K562 (cell line): ENCODE measurements around the gene CNTD1. TPM values are rescaled to one million over a fixed set of nuclear protein-coding genes. Genes with fewer than 3 reads are reported as not detected.

Experiments used
- BDP1 ChIP-seq: IDR thresholded peaks from 3 replicates; pipeline ENCODE4 v1.6.1; 2011; ENCODE audit not compliant: insufficient read length, insufficient read depth
- CREB3L1 ChIP-seq: fragments of 450-650 bp; IDR thresholded peaks from 2 replicates; pipeline ENCODE4 v1.6.1; 2014; ENCODE audit warnings: low read depth, mild to moderate bottlenecking, moderate library complexity, borderline replicate concordance
- E2F4 ChIP-seq: sonication (generic); formaldehyde crosslinking; IDR thresholded peaks from 2 replicates; pipeline ENCODE4 v1.8.0; 2022; ENCODE audit warnings: mild to moderate bottlenecking, low read depth, missing genetic modification reagents
- ESRRA ChIP-seq: fragments of 450-650 bp; IDR thresholded peaks from 2 replicates; pipeline ENCODE4 v1.6.1; 2014; ENCODE audit warnings: low read depth, mild to moderate bottlenecking, moderate library complexity, borderline replicate concordance
- GTF2F1 ChIP-seq: IDR thresholded peaks from 2 replicates; pipeline ENCODE4 v1.6.1; 2011; ENCODE audit warnings: low read depth, low read length, improper control_type of control experiment
- HDAC3 ChIP-seq: fragments of 450-650 bp; IDR thresholded peaks from 2 replicates; pipeline ENCODE4 v1.6.1; 2018; ENCODE audit warnings: borderline replicate concordance, mild to moderate bottlenecking, moderate library complexity; ENCODE audit not compliant: partially characterized antibody
- ILK ChIP-seq: fragments of 450-650 bp; IDR thresholded peaks from 2 replicates; pipeline ENCODE4 v1.6.1; 2016; ENCODE audit warnings: missing genetic modification characterization, low read depth, mild to moderate bottlenecking, missing compliant biosample characterization, moderate library complexity, borderline replicate concordance
- MAZ ChIP-seq, 2 experiments: fragments of 450-650 bp in 1 of 2; sonication (generic) in 1 of 2; formaldehyde crosslinking; IDR thresholded peaks in 1 of 2; conservative IDR thresholded peaks in 1 of 2; 2 replicates each; pipeline versions ENCODE4 v1.4.0 to v1.5.0; 2020; ENCODE audit warnings: mild to moderate bottlenecking in 1 of 2, missing genetic modification reagents in 1 of 2
- RBM34 ChIP-seq: fragments of 200-400 bp; formaldehyde crosslinking; IDR thresholded peaks from 2 replicates; pipeline ENCODE4 v1.6.1; 2018; ENCODE audit warnings: low read length, borderline replicate concordance; ENCODE audit not compliant: insufficient read depth
- SIN3A ChIP-seq, 2 experiments: fragments of 150-350 bp in 1 of 2; IDR thresholded peaks; 2 replicates each; pipeline ENCODE4 v1.6.1; 2011 to 2016; ENCODE audit warnings: borderline replicate concordance in 2 of 2, low read depth in 2 of 2, low read length in 2 of 2, mild to moderate bottlenecking in 2 of 2, moderate library complexity in 2 of 2; ENCODE audit not compliant: control insufficient read depth in 1 of 2
- STAT6 ChIP-seq: sonication (generic); formaldehyde crosslinking; IDR thresholded peaks from 2 replicates; pipeline ENCODE4 v1.8.1; 2023; ENCODE audit warnings: mild to moderate bottlenecking, missing genetic modification reagents
- SUPT5H ChIP-seq: fragments of 450-650 bp; IDR thresholded peaks from 2 replicates; pipeline ENCODE4 v1.6.1; 2016
- YY1 ChIP-seq, 3 experiments: IDR thresholded peaks; 2 replicates each; pipeline ENCODE4 v1.6.1; 2011; ENCODE audit warnings: low read length in 2 of 3, mild to moderate bottlenecking in 2 of 3, moderate library complexity in 2 of 3, borderline replicate concordance in 1 of 3, control low read depth in 1 of 3, low read depth in 1 of 3; ENCODE audit not compliant: insufficient read depth in 3 of 3, insufficient replicate concordance in 2 of 3, control insufficient read depth in 1 of 3, insufficient read length in 1 of 3; ENCODE audit errors: extremely low read depth in 1 of 3
- ZNF121 ChIP-seq: sonication (generic); formaldehyde crosslinking; conservative IDR thresholded peaks from 2 replicates; pipeline ENCODE4 v1.8.0; 2022; ENCODE audit warnings: missing genetic modification reagents
- ZNF165 ChIP-seq: fragments of 250-450 bp; sonication (Bioruptor Pico); IDR thresholded peaks from 2 replicates; pipeline ENCODE4 v1.4.0; 2020; ENCODE audit warnings: borderline replicate concordance
- ZNF586 ChIP-seq: fragments of 450-650 bp; formaldehyde crosslinking; conservative IDR thresholded peaks from 2 replicates; pipeline ENCODE4 v1.4.0; 2020; ENCODE audit warnings: mild to moderate bottlenecking, moderate library complexity
- ZNF75A ChIP-seq: fragments of 450-650 bp; formaldehyde crosslinking; IDR thresholded peaks from 2 replicates; pipeline ENCODE4 v1.4.0; 2020; ENCODE audit warnings: mild to moderate bottlenecking
- polyA plus RNA-seq, 8 experiments: library from polyadenylated mRNA; depleted of rRNA in 4 of 8; stranded (reverse) in 5 of 8; unstranded in 3 of 8; fragments of >200 nt; fragmentation: Nextera tagmentation in 2 of 8; fragmentation: Illumina TruSeq in 1 of 8; extraction: Ambion mirVana in 2 of 8; extraction: Trizol in 1 of 8; gene quantifications; 2 replicates each; pipeline versions ENCODE4 v1.2.1 to v1.2.3, GENCODE V29; 2011 to 2014; ENCODE audit warnings: inconsistent platforms in 1 of 8, missing spikeins in 1 of 8
- total RNA-seq, 7 experiments: library from RNA; depleted of rRNA in 6 of 7; stranded (reverse); fragments of >200 nt in 6 of 7; fragmentation: Illumina TruSeq in 2 of 7; extraction: Trizol in 2 of 7; gene quantifications; 2 replicates each; pipeline versions ENCODE4 v1.2.1 to v1.2.3, GENCODE V29; 2011 to 2021; ENCODE audit warnings: low replicate concordance in 1 of 7
- TF ChIP-seq, protein P1 (sequence below): IDR thresholded peaks from 2 replicates; pipeline ENCODE4 v1.6.1; 2016; ENCODE audit warnings: missing genetic modification characterization, missing compliant biosample characterization

CNTD1 gene
- total and polyA plus RNA-seq, 9 of the 15 experiments (the other 6 are each of a cell fraction or from before 2014, with no cell fraction given): 0.12 to 0.86 (median 0.41) TPM; not detected in 1

- TF ChIP-seq CREB3L1: peak; percentile 73; the same call in 1 of the 2 replicates
- peak; percentile 63 to 79 for TF ChIP-seq MAZ (CRISPR knock-in tag; conservative IDR thresholded peaks at IDR 0.05 in 1 of 2, IDR thresholded peaks at IDR 0.05 in 1 of 2)
- TF ChIP-seq ZNF586 (CRISPR knock-in tag): no peak
- TF ChIP-seq ILK (tag): no peak
- TF ChIP-seq ESRRA: peak; percentile 84
- TF ChIP-seq RBM34: no peak
- peak in 2 of 3 experiments; percentile 18 to 27 for TF ChIP-seq YY1 (IDR thresholded peaks at IDR 0.05; ENCODE audit: borderline replicate concordance in 1 of 3, control insufficient read depth in 1 of 3, extremely low read depth in 1 of 3, insufficient read depth in 3 of 3, insufficient read length in 1 of 3, insufficient replicate concordance in 2 of 3, low read depth in 1 of 3, low read length in 2 of 3)
- TF ChIP-seq ZNF121 (CRISPR knock-in tag): no peak
- TF ChIP-seq SIN3A (IDR thresholded peaks at IDR 0.05; ENCODE audit: borderline replicate concordance in 2 of 2, control insufficient read depth in 1 of 2, low read depth in 2 of 2, low read length in 2 of 2): peak; percentile 89 to 91
- peak; percentile 81 for TF ChIP-seq GTF2F1
- no peak for TF ChIP-seq ZNF75A (CRISPR knock-in tag)
- TF ChIP-seq HDAC3: peak; percentile 18
- TF ChIP-seq SUPT5H: peak; percentile 95
- TF ChIP-seq, protein P1, sequence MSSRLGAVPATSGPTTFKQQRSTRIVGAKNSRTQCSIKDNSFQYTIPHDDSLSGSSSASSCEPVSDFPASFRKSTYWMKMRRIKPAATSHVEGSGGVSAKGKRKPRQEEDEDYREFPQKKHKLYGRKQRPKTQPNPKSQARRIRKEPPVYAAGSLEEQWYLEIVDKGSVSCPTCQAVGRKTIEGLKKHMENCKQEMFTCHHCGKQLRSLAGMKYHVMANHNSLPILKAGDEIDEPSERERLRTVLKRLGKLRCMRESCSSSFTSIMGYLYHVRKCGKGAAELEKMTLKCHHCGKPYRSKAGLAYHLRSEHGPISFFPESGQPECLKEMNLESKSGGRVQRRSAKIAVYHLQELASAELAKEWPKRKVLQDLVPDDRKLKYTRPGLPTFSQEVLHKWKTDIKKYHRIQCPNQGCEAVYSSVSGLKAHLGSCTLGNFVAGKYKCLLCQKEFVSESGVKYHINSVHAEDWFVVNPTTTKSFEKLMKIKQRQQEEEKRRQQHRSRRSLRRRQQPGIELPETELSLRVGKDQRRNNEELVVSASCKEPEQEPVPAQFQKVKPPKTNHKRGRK (tag): no peak
- no peak for TF ChIP-seq BDP1
- TF ChIP-seq STAT6 (CRISPR knock-in tag): peak; percentile 97
- no peak for TF ChIP-seq ZNF165 (CRISPR knock-in tag)
- TF ChIP-seq E2F4 (CRISPR knock-in tag): no peak
Measured at GRCh38 chr17:42832934-42833766, 34.5 kb downstream of the CNTD1 start, which contains the start of gene PSME3 (continued).
